PC-3 (cell line): ENCODE data around the gene OSBPL7. TPM values are rescaled to one million over a fixed set of nuclear protein-coding genes. Genes with fewer than 3 reads are reported as not detected.
A peak's percentile ranks its signal among the peaks of the same experiment; 100 is the strongest.

Experiments
- ATAC-seq: fragments of 200-7000 bp; cut with Tn5 transposase; 2 replicates; pipeline ENCODE4 v1.9.1; 2020; ENCODE audit warnings: mild to moderate bottlenecking, moderate library complexity
- BruUV-seq: library from RNA; stranded (reverse); fragments of 400-500 nt; replicated peaks from 2 replicates; lab custom pipeline; 2021; lab: Mats Ljungman, UMichigan
- CTCF ChIA-PET: fragments of 300-600 bp; sonication (Branson Sonifier 250); formaldehyde crosslinking; loops from one replicate; lab custom pipeline; 2022; ENCODE audit warnings: antibody characterized with exemption; lab: Charles Lee
- POLR2A ChIA-PET: fragments of 300-600 bp; sonication (Branson Sonifier 250); formaldehyde crosslinking; loops from one replicate; lab custom pipeline; 2022; ENCODE audit warnings: antibody characterized with exemption; ENCODE audit not compliant: unreplicated experiment; lab: Charles Lee
- DNase-seq: peaks from one replicate; pipeline ENCODE4 v3.0.0-alpha.2; 2015
- H2AFZ ChIP-seq: fragments of 300-600 bp; sonication (generic); 2 replicates; pipeline ENCODE4 v1.6.0; 2016; ENCODE audit warnings: antibody characterized with exemption, low read length
- H3F3A ChIP-seq: fragments of 300-600 bp; sonication (generic); one replicate; pipeline ENCODE4 v1.6.0; 2017; ENCODE audit warnings: antibody characterized with exemption, low read length, control low read depth, mild to moderate bottlenecking; ENCODE audit not compliant: unreplicated experiment
- H3K27ac ChIP-seq: fragments of 300-600 bp; sonication (generic); 2 replicates; pipeline ENCODE4 v1.5.1; 2016; ENCODE audit warnings: mild to moderate bottlenecking, low read length
- H3K27me3 ChIP-seq: fragments of 300-600 bp; sonication (generic); 2 replicates; pipeline ENCODE4 v1.6.1; 2016; ENCODE audit warnings: low read length, mixed read lengths
- H3K36me3 ChIP-seq: fragments of 300-600 bp; sonication (generic); 2 replicates; pipeline ENCODE4 v1.6.1; 2016; ENCODE audit warnings: low read depth, mixed run types, low read length, mixed read lengths
- H3K4me1 ChIP-seq: fragments of 300-600 bp; sonication (generic); 2 replicates; pipeline ENCODE4 v1.5.1; 2016; ENCODE audit warnings: low read length; ENCODE audit not compliant: insufficient read depth
- H3K4me2 ChIP-seq: fragments of 300-600 bp; sonication (generic); 2 replicates; pipeline ENCODE4 v1.6.0; 2016; ENCODE audit warnings: low read length
- H3K4me3 ChIP-seq: fragments of 300-600 bp; sonication (generic); 2 replicates; pipeline ENCODE4 v1.5.1; 2016; ENCODE audit warnings: mild to moderate bottlenecking, low read length, mixed read lengths
- H3K79me2 ChIP-seq: fragments of 300-600 bp; sonication (generic); 2 replicates; pipeline ENCODE4 v1.6.1; 2017; ENCODE audit warnings: low read length, mixed read lengths
- H3K9ac ChIP-seq: fragments of 300-600 bp; sonication (generic); 2 replicates; pipeline ENCODE4 v1.6.0; 2016; ENCODE audit warnings: mild to moderate bottlenecking, low read length
- H3K9me2 ChIP-seq: fragments of 300-600 bp; sonication (generic); replicated peaks from 2 replicates; pipeline ENCODE4 v1.6.1; 2016; ENCODE audit warnings: mixed run types, low read length, mixed read lengths
- H3K9me3 ChIP-seq: fragments of 300-600 bp; sonication (generic); 2 replicates; pipeline ENCODE4 v1.6.1; 2016; ENCODE audit warnings: low read length, mixed read lengths
- H4K20me1 ChIP-seq: fragments of 300-600 bp; sonication (generic); 2 replicates; pipeline ENCODE4 v1.6.1; 2016; ENCODE audit warnings: low read length, mixed read lengths
- CTCF ChIP-seq: fragments of 300-600 bp; sonication (generic); conservative IDR thresholded peaks from 2 replicates; pipeline ENCODE4 v1.5.1; 2017; ENCODE audit warnings: antibody characterized with exemption, low read depth, mild to moderate bottlenecking, low read length
- EZH2 ChIP-seq: fragments of 300-600 bp; sonication (generic); IDR thresholded peaks from one replicate; pipeline ENCODE4 v1.6.1; 2017; ENCODE audit warnings: antibody characterized with exemption, mild to moderate bottlenecking, low read length; ENCODE audit not compliant: unreplicated experiment
- EZH2phosphoT487 ChIP-seq: fragments of 300-600 bp; sonication (generic); IDR thresholded peaks from 2 replicates; pipeline ENCODE4 v1.6.1; 2018; ENCODE audit warnings: mild to moderate bottlenecking, antibody characterized with exemption, low read length, borderline replicate concordance
- intact Hi-C: fragments of 100-400 bp; cut with micrococcal nuclease; formaldehyde crosslinking; loops from 2 replicates; pipeline ENCODE4 v1.9.0; 2023
- total RNA-seq: library from RNA; depleted of rRNA; stranded (reverse); fragments of >200 nt; gene quantifications from 2 replicates; pipeline ENCODE4 v1.2.3, GENCODE V29; 2014

The OSBPL7 gene
- total RNA-seq, 1 experiment from 2014 or later, result 22.1 TPM

GRCh38 chr17:47829870-47830269, 8.3 kb upstream of the OSBPL7 start:
- Histone ChIP-seq H2AFZ (no peak overlapping the region), H3K4me1 (peaks cover 17% of the 10 kb centered on the region), H3K79me2 (peaks cover 28% of the 10 kb centered on the region), H3K4me2 (peak overlapping the region; percentile 95), H3K9ac (no peak overlapping the region), H3K27ac (no peak overlapping the region), H3K9me2 (no peaks in the 10 kb centered on the region), H3K9me3 (no peaks in the 10 kb centered on the region), H3F3A (no peaks in the 10 kb centered on the region), H3K36me3 (peaks cover 26% of the 10 kb centered on the region), H3K4me3 (peak overlapping the region; percentile 71), H4K20me1 (no peaks in the 10 kb centered on the region), H3K27me3 (no peaks in the 10 kb centered on the region)
- ChIA-PET POLR2A (no interaction called here), CTCF (interaction anchor here (1.1 kb wide), 1 partner anchor 117 kb away, joined by 3 read pairs; no protein-coding TSS in a partner anchor)
- TF ChIP-seq CTCF (no peak), EZH2 (no peak), EZH2phosphoT487 (no peak)
- BruUV-seq, result no TSS peak
- no peak for ATAC-seq
- intact Hi-C loops, result loop anchor here (2.0 kb wide), 1 partner anchor 53 kb away; no protein-coding TSS in a partner anchor
- no peak for DNase-seq

- H4K20me1 ChIP-seq, result no peaks in the 10 kb centered on the region
- no peaks in the 10 kb centered on the region for H3F3A ChIP-seq
- peaks cover 33% of the 10 kb centered on the region for H3K36me3 ChIP-seq
- no peak overlapping the region for H3K27ac ChIP-seq
- DNase-seq, result no peak
- TSS peak; percentile 18 for BruUV-seq
- H3K4me1 ChIP-seq, result peaks cover 25% of the 10 kb centered on the region
- H2AFZ ChIP-seq, result no peak overlapping the region
- H3K4me3 ChIP-seq, result no peak overlapping the region
- no peaks in the 10 kb centered on the region for H3K9me3 ChIP-seq
- peaks cover 18% of the 10 kb centered on the region for H3K79me2 ChIP-seq
- no peak for TF ChIP-seq EZH2
- TF ChIP-seq CTCF, result no peak
- no peaks in the 10 kb centered on the region for H3K9me2 ChIP-seq
- POLR2A ChIA-PET, result no interaction called here
- intact Hi-C loops, result no loop called here
- H3K9ac ChIP-seq, result no peak overlapping the region
- H3K4me2 ChIP-seq, result no peak overlapping the region
- H3K27me3 ChIP-seq, result no peaks in the 10 kb centered on the region
- CTCF ChIA-PET, result no interaction called here
- no peak for ATAC-seq
Measured at GRCh38 chr17:47823519-47823918, 1.9 kb upstream of the OSBPL7 start.

- no peaks in the 10 kb centered on the region for H3F3A ChIP-seq
- no peaks in the 10 kb centered on the region for H3K27me3 ChIP-seq
- no peak for ATAC-seq
- H3K79me2 ChIP-seq, result peaks cover 14% of the 10 kb centered on the region
- no peak overlapping the region for H3K9ac ChIP-seq
- no peaks in the 10 kb centered on the region for H3K9me3 ChIP-seq
- peaks cover 31% of the 10 kb centered on the region; the same call in 1 of the 2 replicates for H3K36me3 ChIP-seq
- peaks cover 25% of the 10 kb centered on the region for H3K4me1 ChIP-seq
- H2AFZ ChIP-seq, result no peak overlapping the region
- ChIA-PET POLR2A (no interaction called here), CTCF (no interaction called here)
- no peaks in the 10 kb centered on the region for H3K9me2 ChIP-seq
- no peak for TF ChIP-seq EZH2phosphoT487
- no peak for TF ChIP-seq EZH2
- TF ChIP-seq CTCF, result no peak
- no TSS peak for BruUV-seq
- H3K4me2 ChIP-seq, result peak overlapping the region; percentile 86
- no peaks in the 10 kb centered on the region for H4K20me1 ChIP-seq
- H3K27ac ChIP-seq, result no peak overlapping the region
- DNase-seq, result no peak
- H3K4me3 ChIP-seq, result no peak overlapping the region
- intact Hi-C loops, result no loop called here
Measured at GRCh38 chr17:47822785-47823184, 1.2 kb upstream of the OSBPL7 start.
